ENCODE data around the gene CCDC73. TPM values are rescaled to one million over a fixed set of nuclear protein-coding genes. Genes with fewer than 3 reads are reported as not detected.
"Not testable (repeated sequence)": the region's sequence is repeated elsewhere in the genome, so short reads cannot be mapped to it uniquely, and the experiment has no call there.

The CCDC73 gene
- total RNA-seq, 2 experiments from 2014 or later: not detected

DNA sequence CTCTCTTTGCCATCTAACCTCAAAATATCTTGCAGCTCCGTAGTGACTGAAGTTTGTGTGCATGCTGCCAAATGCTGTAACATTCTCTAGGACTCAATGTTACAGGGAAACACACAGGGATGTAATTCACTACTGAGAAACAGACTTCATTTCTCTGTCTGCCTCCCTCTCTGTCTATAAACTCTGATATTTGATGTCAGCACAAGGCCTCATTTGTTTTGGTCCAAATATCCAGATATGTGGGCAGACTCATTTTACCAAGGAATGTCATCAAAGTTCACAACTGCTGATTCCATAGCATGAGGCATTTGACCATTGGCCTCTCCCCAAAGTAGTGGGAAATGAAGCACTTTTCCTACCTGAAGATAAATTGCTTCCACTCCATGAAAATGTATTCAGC is 32.8 kb upstream of the CCDC73 start:
- Mint-ChIP-seq H3K27ac (no peak overlapping the region), H3K36me3 (no peaks in the 10 kb centered on the region), H3K4me3 (no peak overlapping the region), H3K9me3 (no peaks in the 10 kb centered on the region), H3K27me3 (peaks cover 20% of the 10 kb centered on the region), H3K4me1 (ENCODE audit: low read depth) (peaks cover 14% of the 10 kb centered on the region)
- DNase-seq: no peak
- intact Hi-C loops (cut with micrococcal nuclease): loop anchor here (5.0 to 10.0 kb wide), 2 partner anchors 65 to 242 kb away; partner anchors contain the start of genes EIF3M and QSER1
- ChIA-PET POLR2A (no interaction called here), CTCF (no interaction called here)

DNA sequence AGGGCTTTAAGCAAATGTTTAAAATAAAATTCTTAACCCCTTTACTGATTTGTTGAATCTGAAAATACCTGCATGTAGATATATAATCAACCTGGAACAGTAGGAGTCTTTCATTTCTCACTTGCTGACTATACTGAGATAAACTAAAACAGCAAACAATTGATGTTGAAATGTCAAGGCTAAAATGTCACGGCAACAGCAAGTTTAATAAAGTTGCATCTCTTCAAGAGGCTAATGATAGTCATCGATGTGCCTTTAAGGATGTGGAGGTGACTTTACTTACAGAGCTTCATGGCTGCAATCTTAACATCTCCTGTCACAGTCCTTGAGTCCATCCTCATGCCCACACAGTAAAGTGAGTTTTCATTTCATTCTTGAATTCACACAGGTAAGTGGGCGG is 31.7 kb upstream of the CCDC73 start:
- H3K4me1 Mint-ChIP-seq (ENCODE audit: low read depth): peaks cover 22% of the 10 kb centered on the region
- ChIA-PET POLR2A (no interaction called here), CTCF (no interaction called here)
- H3K4me3 Mint-ChIP-seq: no peak overlapping the region
- DNase-seq: no peak
- H3K9me3 Mint-ChIP-seq: no peaks in the 10 kb centered on the region
- intact Hi-C loops (cut with micrococcal nuclease): loop anchor here (5.0 to 10.0 kb wide), 2 partner anchors 66 to 241 kb away; partner anchors contain the start of genes EIF3M and QSER1
- peaks cover 19% of the 10 kb centered on the region for H3K27me3 Mint-ChIP-seq
- H3K27ac Mint-ChIP-seq: no peak overlapping the region
- H3K36me3 Mint-ChIP-seq: no peaks in the 10 kb centered on the region

DNA sequence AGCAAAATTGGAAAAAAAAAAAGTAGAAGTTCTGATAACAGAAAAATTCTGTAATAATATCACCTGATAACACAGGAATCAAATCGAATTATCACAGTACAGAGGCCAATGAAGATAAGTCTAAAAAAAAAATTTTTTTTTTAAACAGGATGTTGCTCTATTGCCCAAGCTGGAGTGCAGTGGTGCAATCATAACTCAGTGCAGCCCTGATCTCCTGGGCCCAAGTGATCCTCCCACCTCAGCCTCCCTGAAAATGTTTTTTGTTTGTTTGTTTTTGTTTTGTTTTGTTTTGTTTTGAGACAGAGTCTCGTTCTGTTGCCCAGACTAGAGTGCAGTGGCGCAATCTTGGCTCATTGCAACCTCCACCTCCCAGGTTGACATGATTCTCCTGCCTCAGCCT is 29.2 kb upstream of the CCDC73 start:
- H3K27ac Mint-ChIP-seq, POLR2A ChIA-PET, DNase-seq, H3K27me3 Mint-ChIP-seq, H3K4me3 Mint-ChIP-seq, H3K36me3 Mint-ChIP-seq, CTCF ChIA-PET, H3K9me3 Mint-ChIP-seq: not testable (repeated sequence)
- H3K4me1 Mint-ChIP-seq (ENCODE audit: low read depth): peaks cover 14% of the 10 kb centered on the region
- intact Hi-C loops (cut with micrococcal nuclease): loop anchor here (5.0 to 10.0 kb wide), 2 partner anchors 239 kb away; partner anchors contain the start of gene EIF3M

DNA sequence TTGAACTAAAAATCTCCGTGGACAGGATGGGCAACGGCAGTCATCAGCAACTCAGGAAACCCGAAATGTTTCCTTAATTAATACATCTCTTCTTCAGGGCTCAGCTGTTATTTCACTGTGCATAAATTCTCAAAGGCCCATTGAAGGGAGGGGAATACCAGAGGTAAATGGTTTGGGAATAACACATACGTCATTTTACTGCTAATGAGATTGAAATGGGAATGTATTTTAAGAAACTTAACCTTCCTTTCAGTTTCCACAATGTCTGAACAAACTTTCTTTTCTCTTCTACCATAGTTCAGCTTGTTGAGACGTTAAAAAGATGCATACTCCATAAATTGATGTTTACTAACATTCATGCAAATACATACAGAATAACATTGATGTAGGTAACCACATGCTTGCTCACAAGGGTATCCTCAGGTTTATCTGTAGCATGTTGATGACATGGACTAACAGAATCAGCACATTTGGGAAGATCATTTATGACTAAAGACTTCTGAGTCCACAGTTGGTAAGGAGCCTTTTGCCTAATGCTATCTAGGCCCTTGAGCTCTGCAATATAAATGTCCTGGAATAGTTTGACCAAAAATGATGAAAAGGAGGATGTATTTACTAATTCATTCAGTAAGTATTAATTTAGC is 27.6 kb upstream of the CCDC73 start:
- H3K27me3 Mint-ChIP-seq: peaks cover 7% of the 10 kb centered on the region
- H3K4me1 Mint-ChIP-seq (ENCODE audit: low read depth): peaks cover 20% of the 10 kb centered on the region
- no peak overlapping the region for H3K4me3 Mint-ChIP-seq
- intact Hi-C loops (cut with micrococcal nuclease): loop anchor here (5.0 to 10.0 kb wide), 2 partner anchors 237 to 240 kb away; partner anchors contain the start of gene EIF3M
- H3K9me3 Mint-ChIP-seq: no peaks in the 10 kb centered on the region
- H3K36me3 Mint-ChIP-seq: no peaks in the 10 kb centered on the region
- ChIA-PET CTCF (interaction anchor here (1.3 kb wide), 2 partner anchors 12 to 244 kb away, joined by 4 read pairs; no protein-coding TSS in a partner anchor), POLR2A (no interaction called here)
- DNase-seq: no peak
- no peak overlapping the region for H3K27ac Mint-ChIP-seq

DNA sequence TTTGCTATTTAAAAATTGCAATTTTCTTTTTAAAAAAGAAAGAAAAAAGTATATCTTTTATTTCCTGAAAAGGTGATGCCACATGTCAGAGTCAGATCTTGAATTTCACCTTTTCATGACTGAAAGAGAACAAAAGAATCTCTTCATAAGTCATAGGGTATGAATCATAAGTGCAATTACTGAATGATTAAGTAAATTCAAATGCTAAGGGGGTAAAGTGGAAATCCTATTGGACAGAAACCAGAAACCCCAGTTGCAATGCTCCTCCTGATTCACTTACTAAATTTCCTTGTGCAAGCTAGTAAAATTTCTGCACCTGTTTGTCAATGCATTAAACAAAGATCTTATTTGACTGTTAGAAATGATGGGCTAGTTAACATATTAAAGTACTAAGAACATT is 27.1 kb upstream of the CCDC73 start:
- ChIA-PET POLR2A (no interaction called here), CTCF (interaction anchor here (1.3 kb wide), 2 partner anchors 12 to 244 kb away, joined by 4 read pairs; no protein-coding TSS in a partner anchor)
- H3K36me3 Mint-ChIP-seq: no peaks in the 10 kb centered on the region
- peaks cover 20% of the 10 kb centered on the region for H3K4me1 Mint-ChIP-seq (ENCODE audit: low read depth)
- intact Hi-C loops (cut with micrococcal nuclease): loop anchor here (5.0 to 10.0 kb wide), 2 partner anchors 237 to 241 kb away; partner anchors contain the start of gene EIF3M
- H3K9me3 Mint-ChIP-seq: no peaks in the 10 kb centered on the region
- DNase-seq: no peak
- no peak overlapping the region for H3K4me3 Mint-ChIP-seq
- no peak overlapping the region for H3K27ac Mint-ChIP-seq
- peaks cover 7% of the 10 kb centered on the region for H3K27me3 Mint-ChIP-seq

DNA sequence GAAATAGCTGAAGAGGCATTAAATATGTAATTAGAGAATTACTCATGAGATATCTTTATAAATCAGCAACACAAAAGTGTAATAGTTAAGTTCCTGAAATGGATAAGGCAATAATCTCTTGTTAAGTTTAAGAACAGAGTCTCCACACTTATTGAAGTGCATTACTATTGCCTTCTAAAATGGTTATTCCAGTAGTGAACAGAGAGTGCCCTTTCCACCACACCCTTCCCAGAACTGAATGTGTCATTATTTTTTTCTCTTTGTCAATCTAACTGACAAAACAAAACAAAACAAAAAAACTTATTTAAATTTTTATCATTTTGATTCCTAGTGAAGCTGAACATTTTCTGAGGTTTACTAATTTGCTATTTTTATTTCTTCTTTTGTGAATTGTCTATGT is 26.0 kb upstream of the CCDC73 start:
- intact Hi-C loops (cut with micrococcal nuclease): loop anchor here (5.0 to 10.0 kb wide), 2 partner anchors 236 to 242 kb away; partner anchors contain the start of gene EIF3M

DNA sequence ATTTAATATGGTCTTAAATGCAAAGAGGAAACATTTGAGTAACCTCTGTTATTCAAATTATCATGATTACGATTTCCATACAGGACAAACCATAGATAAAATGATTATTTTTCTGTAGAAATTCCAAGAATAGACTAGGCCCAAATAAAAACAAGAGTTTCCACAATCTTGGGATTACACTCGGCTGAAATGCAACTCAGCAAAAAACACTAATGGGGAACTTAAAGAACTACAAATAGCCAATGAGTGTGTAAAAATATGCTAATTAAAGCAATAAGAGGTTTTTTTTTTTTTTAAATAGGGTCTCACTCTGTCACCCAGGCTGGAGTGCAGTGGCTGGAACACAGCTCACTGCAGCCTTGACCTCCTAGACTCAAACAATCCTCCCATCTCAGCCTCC is 24.7 kb upstream of the CCDC73 start:
- intact Hi-C loops (cut with micrococcal nuclease): no loop called here
- ChIA-PET POLR2A (no interaction called here), CTCF (no interaction called here)

More for the DNA sequence above, 26.0 kb upstream of the CCDC73 start:
- Mint-ChIP-seq H3K36me3 (no peaks in the 10 kb centered on the region), H3K4me3 (no peak overlapping the region), H3K9me3 (no peaks in the 10 kb centered on the region), H3K27ac (no peak overlapping the region), H3K27me3 (peaks cover 7% of the 10 kb centered on the region), H3K4me1 (ENCODE audit: low read depth) (peaks cover 22% of the 10 kb centered on the region)
- ChIA-PET POLR2A (no interaction called here), CTCF (no interaction called here)
- DNase-seq: no peak

DNA sequence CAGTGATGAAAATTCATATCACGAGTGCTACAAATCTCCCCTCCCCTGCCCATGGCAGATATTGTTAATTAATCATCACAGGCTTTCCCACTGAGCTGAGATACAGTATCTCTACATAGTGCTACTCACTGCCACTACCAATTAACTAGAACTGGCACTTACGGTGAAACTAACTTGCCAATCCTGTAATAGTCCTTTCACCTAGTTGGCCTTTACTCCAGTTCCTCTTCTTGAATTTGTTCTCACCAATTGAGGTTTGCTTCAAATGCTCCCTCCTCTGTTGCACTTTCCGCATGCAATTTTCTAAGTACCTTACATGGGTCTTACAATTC is 23.4 kb upstream of the CCDC73 start:
- Mint-ChIP-seq H3K9me3 (no peaks in the 10 kb centered on the region), H3K27ac (no peak overlapping the region), H3K27me3 (peaks cover 8% of the 10 kb centered on the region), H3K36me3 (no peaks in the 10 kb centered on the region), H3K4me3 (no peak overlapping the region), H3K4me1 (ENCODE audit: low read depth) (peaks cover 22% of the 10 kb centered on the region)
- ChIA-PET CTCF (interaction anchor here (1.0 kb wide), 1 partner anchor 9 kb away, joined by 3 read pairs; no protein-coding TSS in a partner anchor), POLR2A (no interaction called here)
- DNase-seq: no peak
- intact Hi-C loops (cut with micrococcal nuclease): loop anchor here (1.0 kb wide), 1 partner anchor 222 kb away; no protein-coding TSS in a partner anchor

More for the DNA sequence above, 24.7 kb upstream of the CCDC73 start:
- Mint-ChIP-seq H3K4me1 (ENCODE audit: low read depth) (peaks cover 22% of the 10 kb centered on the region), H3K4me3 (no peak overlapping the region), H3K9me3 (no peaks in the 10 kb centered on the region), H3K36me3 (no peaks in the 10 kb centered on the region), H3K27me3 (peaks cover 9% of the 10 kb centered on the region), H3K27ac (no peak overlapping the region)
- no peak for DNase-seq

DNA sequence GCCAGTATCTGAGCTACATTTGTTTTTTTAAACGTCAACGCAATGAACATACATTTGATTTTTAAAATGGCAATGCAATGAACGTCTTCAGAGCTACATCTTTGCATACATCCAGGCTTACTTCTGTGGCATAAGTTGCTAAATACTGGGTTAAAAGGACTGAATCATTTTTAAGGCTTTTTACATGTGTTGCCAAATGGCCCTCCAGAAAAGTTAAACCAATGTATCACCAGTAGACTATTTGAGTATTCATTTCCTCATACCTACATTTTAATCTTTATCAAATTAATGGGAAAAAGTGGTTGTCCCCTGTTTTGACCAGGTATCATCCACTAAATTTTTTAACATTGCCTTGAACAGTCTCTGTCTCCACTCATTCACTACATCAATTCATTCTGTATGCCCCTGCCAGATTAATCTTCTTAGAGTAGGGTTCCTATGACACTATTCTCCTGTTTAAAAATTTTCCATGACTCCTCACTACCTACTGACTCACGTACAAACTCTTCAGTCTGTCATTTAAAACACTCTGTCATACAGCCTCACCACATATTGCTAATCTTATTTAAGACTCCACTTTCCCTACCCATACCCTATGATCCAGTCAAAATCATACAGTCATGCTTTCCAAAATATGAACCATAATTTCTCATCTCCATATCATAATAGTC is 22.9 kb upstream of the CCDC73 start:
- H3K27ac Mint-ChIP-seq: no peak overlapping the region
- no peak for DNase-seq

DNA sequence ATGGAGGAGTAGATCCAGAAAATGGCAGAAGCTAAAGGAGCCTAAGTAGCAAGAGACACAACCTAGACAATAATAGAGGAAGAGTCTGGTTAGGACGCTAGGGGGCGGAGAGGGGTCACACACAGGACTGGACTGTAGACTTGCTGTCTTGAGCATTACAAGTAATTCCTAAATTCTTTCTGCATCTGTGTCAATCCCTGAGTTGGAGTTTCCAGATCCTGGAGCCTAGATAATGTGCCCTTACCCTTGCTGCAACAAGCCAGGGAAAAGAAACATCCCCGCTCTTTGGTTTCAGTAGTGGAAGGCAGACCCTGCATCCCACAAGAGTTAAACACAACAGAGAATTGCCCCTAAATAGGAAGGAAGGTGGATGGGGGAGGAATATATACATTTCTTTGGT is 14.9 kb upstream of the CCDC73 start:
- CTCF ChIA-PET: interaction anchor here (0.6 to 2.0 kb wide), 16 partner anchors 9 to 486 kb away, joined by 3 to 31 read pairs (median 3); partner anchors contain the start of gene QSER1
- no peak overlapping the region for H3K27ac Mint-ChIP-seq
- H3K36me3 Mint-ChIP-seq: no peaks in the 10 kb centered on the region
- intact Hi-C loops (cut with micrococcal nuclease): loop anchor here (1.0 to 5.0 kb wide), 2 partner anchors 153 to 256 kb away; no protein-coding TSS in a partner anchor
- H3K4me3 Mint-ChIP-seq: no peak overlapping the region
- POLR2A ChIA-PET: no interaction called here
- H3K27me3 Mint-ChIP-seq: no peaks in the 10 kb centered on the region
- H3K9me3 Mint-ChIP-seq: no peaks in the 10 kb centered on the region
- DNase-seq: peak; percentile 71
- H3K4me1 Mint-ChIP-seq (ENCODE audit: low read depth): no peaks in the 10 kb centered on the region

More for the DNA sequence above, 22.9 kb upstream of the CCDC73 start:
- CTCF ChIA-PET: interaction anchor here (1.0 kb wide), 1 partner anchor 8 kb away, joined by 3 read pairs; no protein-coding TSS in a partner anchor
- POLR2A ChIA-PET: no interaction called here
- Mint-ChIP-seq H3K9me3 (no peaks in the 10 kb centered on the region), H3K27me3 (peaks cover 8% of the 10 kb centered on the region), H3K36me3 (no peaks in the 10 kb centered on the region), H3K4me3 (no peak overlapping the region), H3K4me1 (ENCODE audit: low read depth) (peaks cover 20% of the 10 kb centered on the region)
- intact Hi-C loops (cut with micrococcal nuclease): loop anchor here (1.0 kb wide), 1 partner anchor 223 kb away; no protein-coding TSS in a partner anchor

DNA sequence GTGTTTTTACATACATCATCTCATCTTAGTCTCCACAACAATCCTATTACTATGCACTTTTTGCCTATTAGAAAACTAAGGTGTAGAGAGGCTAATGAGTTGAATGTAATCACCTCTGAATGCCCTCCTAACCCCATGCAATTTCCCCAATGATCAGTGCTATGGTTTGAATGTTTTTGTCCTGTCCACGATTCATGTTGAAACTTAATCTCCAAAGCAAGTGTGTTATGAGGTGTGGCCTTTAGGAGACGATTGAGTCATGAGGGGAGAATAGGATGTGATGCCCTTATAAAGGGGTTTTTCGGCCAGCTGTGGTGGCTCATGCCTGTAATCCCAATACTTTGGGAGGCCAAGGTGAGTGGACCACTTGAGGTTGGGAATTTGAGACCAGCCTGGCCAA is 2.0 kb upstream of the CCDC73 start:
- peaks cover 2% of the 10 kb centered on the region for H3K27me3 Mint-ChIP-seq
- no peak for DNase-seq
- intact Hi-C loops (cut with micrococcal nuclease): loop anchor here (10.0 kb wide), 2 partner anchors 212 to 362 kb away; partner anchors contain the start of genes EIF3M and WT1
- no peaks in the 10 kb centered on the region for H3K9me3 Mint-ChIP-seq
- ChIA-PET CTCF (interaction anchor here (1.1 kb wide), 1 partner anchor 473 kb away, joined by 5 read pairs; no protein-coding TSS in a partner anchor), POLR2A (no interaction called here)
- H3K27ac Mint-ChIP-seq: no peak overlapping the region
- no peak overlapping the region for H3K4me3 Mint-ChIP-seq
- H3K4me1 Mint-ChIP-seq (ENCODE audit: low read depth): peaks cover 7% of the 10 kb centered on the region
- no peaks in the 10 kb centered on the region for H3K36me3 Mint-ChIP-seq

DNA sequence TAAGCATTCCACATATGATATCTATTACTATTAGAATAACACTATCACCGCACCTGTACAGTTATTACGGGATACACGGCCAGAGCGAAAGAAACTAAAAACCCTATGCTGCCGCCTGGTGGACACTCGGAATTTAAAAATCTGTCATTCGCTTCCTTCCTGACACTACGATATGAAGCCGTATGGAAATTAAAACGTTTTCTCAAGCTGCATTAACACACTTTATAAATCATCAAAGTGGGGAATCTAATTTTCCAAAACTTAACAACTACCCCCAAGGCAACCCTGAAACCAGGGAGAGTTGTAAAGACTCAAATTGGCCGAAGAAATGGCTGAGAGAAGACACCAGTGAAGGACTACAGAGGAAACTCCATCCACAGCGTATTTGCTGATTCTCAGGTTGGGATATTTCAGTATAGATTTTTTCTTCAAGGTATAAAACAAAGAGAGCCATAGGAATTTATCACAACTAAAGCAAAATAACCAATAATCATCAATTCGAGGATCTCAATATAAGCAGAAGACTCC is 1.4 kb downstream of the CCDC73 start:
- peaks cover 2% of the 10 kb centered on the region for H3K27me3 Mint-ChIP-seq
- H3K36me3 Mint-ChIP-seq: no peaks in the 10 kb centered on the region
- peak; percentile 75 for DNase-seq
- H3K27ac Mint-ChIP-seq: no peak overlapping the region
- no peak overlapping the region for H3K4me3 Mint-ChIP-seq
- intact Hi-C loops (cut with micrococcal nuclease): loop anchor here (1.0 to 10.0 kb wide), 5 partner anchors 80 to 470 kb away; partner anchors contain the start of genes EIF3M and WT1
- peaks cover 7% of the 10 kb centered on the region for H3K4me1 Mint-ChIP-seq (ENCODE audit: low read depth)
- CTCF ChIA-PET: interaction anchor here (0.7 to 3.3 kb wide), 5 partner anchors 10 to 480 kb away, joined by 3 to 32 read pairs (median 4); no protein-coding TSS in a partner anchor
- H3K9me3 Mint-ChIP-seq: no peaks in the 10 kb centered on the region
- POLR2A ChIA-PET: no interaction called here

All from activated CD4-positive, alpha-beta memory T cell treated with anti-CD3 and anti-CD28 coated beads for 36 hours (primary cell).